ENCODE measurements around the gene CDK5R2. TPM values are rescaled to one million over a fixed set of nuclear protein-coding genes. Genes with fewer than 3 reads are reported as not detected.

Gene CDK5R2
- polyA plus RNA-seq, 2 of the 4 experiments (the other 2 are of a cell fraction) = 0.63 to 0.94 TPM

GRCh38 chr2:218991674-218992168, 32.3 kb downstream of the CDK5R2 start:
- H3K4me3 ChIP-seq = no peak overlapping the region
- no peak overlapping the region for H3K27ac ChIP-seq
- WGBS (ENCODE audit: missing lambda C conversion rate) = 47% methylated on average over 13 of the region's 13 CpGs
- FAIRE-seq (no peak), DNase-seq (ENCODE audit: low read depth in 1 of 2, low spot score in 1 of 2) (no peak), ATAC-seq (0 out of 6 replicates have a peak, but pooled peaks of 1 of the 2 experiments have one; percentile 27)
- H3K4me1 ChIP-seq = peaks cover 8% of the 10 kb centered on the region
- no peaks in the 10 kb centered on the region for H3K9me3 ChIP-seq
- no peak for TF ChIP-seq TFCP2L1 (CRISPR knock-in tag; IDR thresholded peaks at IDR 0.05)
- TF ChIP-seq ESRRA (IDR thresholded peaks at IDR 0.05; ENCODE audit: borderline replicate concordance, low read length) = no peak
- no peak for TF ChIP-seq CTCF (IDR thresholded peaks at IDR 0.05)
- TF ChIP-seq REST (IDR thresholded peaks at IDR 0.05) = peak; percentile 83
- no peak for TF ChIP-seq CBX8 (IDR thresholded peaks at IDR 0.05)
- TF ChIP-seq HDAC2 (IDR thresholded peaks at IDR 0.05) = no peak
- TF ChIP-seq MYC (IDR thresholded peaks at IDR 0.05; ENCODE audit: borderline replicate concordance, low read length) = no peak
- TF ChIP-seq BHLHE40 (IDR thresholded peaks at IDR 0.05; ENCODE audit: low read depth, low read length) = no peak
- POLR2A ChIA-PET = no interaction called here
- no peak overlapping the region for H3K4me2 ChIP-seq
- CTCF ChIA-PET = interaction anchor here (1.2 to 6.2 kb wide), 7 partner anchors 10 to 138 kb away, joined by 3 to 57 read pairs (median 7); no protein-coding TSS in a partner anchor

GRCh38 chr2:218992196-218992595, 32.7 kb downstream of the CDK5R2 start:
- H3K4me1 ChIP-seq = peaks cover 10% of the 10 kb centered on the region
- H3K27ac ChIP-seq = no peak overlapping the region
- H3K4me3 ChIP-seq = no peak overlapping the region
- no peaks in the 10 kb centered on the region for H3K9me3 ChIP-seq
- POLR2A ChIA-PET = no interaction called here
- DNase-seq (ENCODE audit: low read depth in 1 of 2, low spot score in 1 of 2) (no peak), ATAC-seq (no peak), FAIRE-seq (no peak)
- 32% methylated on average over 5 of the region's 7 CpGs for WGBS (ENCODE audit: missing lambda C conversion rate)
- TF ChIP-seq GATA3 (IDR thresholded peaks at IDR 0.05; ENCODE audit: borderline replicate concordance) = no peak
- TF ChIP-seq ZC3H11A (IDR thresholded peaks at IDR 0.05) = no peak
- TF ChIP-seq CBX2 (IDR thresholded peaks at IDR 0.05; ENCODE audit: borderline replicate concordance, low read depth) = no peak
- TF ChIP-seq E2F6 (IDR thresholded peaks at IDR 0.05; ENCODE audit: borderline replicate concordance, low read depth) = no peak
- no peak for TF ChIP-seq EHMT2 (IDR thresholded peaks at IDR 0.05; ENCODE audit: low read depth)
- TF ChIP-seq CHD2 (IDR thresholded peaks at IDR 0.05; ENCODE audit: low read length, partially characterized antibody) = no peak
- TF ChIP-seq HOXB5 (CRISPR knock-in tag; IDR thresholded peaks at IDR 0.05) = no peak
- no peak for TF ChIP-seq TFCP2L1 (CRISPR knock-in tag; IDR thresholded peaks at IDR 0.05)
- no peak for TF ChIP-seq ZNF302 (CRISPR knock-in tag; IDR thresholded peaks at IDR 0.05)
- no peak for TF ChIP-seq NR3C1 (IDR thresholded peaks at IDR 0.05)
- TF ChIP-seq HOXB13 (CRISPR knock-in tag; IDR thresholded peaks at IDR 0.05; ENCODE audit: low read depth) = no peak
- TF ChIP-seq FOXS1 (CRISPR knock-in tag; IDR thresholded peaks at IDR 0.05) = no peak
- no peak overlapping the region for H3K4me2 ChIP-seq
- CTCF ChIA-PET = interaction anchor here (1.2 to 6.2 kb wide), 8 partner anchors 10 to 139 kb away, joined by 3 to 57 read pairs (median 6); no protein-coding TSS in a partner anchor

Data from A549 (cell line).